Thoracic aorta (tissue), 2 donors: ENCODE measurements around the gene NATD1. TPM values are rescaled to one million over a fixed set of nuclear protein-coding genes. Genes with fewer than 3 reads are reported as not detected.

ENCODE experiments used
- ATAC-seq: fragments of 150-250 bp; one replicate; pipeline ENCODE4 v1.8.0; 2017; ENCODE audit warnings: low read depth; ENCODE audit not compliant: insufficient number of reproducible peaks, low FRiP score
- DNase-seq: peaks from one replicate; pipeline ENCODE4 v3.0.0-alpha.2; 2020; ENCODE audit warnings: low spot score
- H3K27ac ChIP-seq, 2 donors: fragments of 200-600 bp; sonication (generic); 1 replicate in 1 of 2; 2 replicates in 1 of 2; pipeline ENCODE4 v1.5.1; 2016; ENCODE audit warnings: mild to moderate bottlenecking in 2 of 2, moderate library complexity in 2 of 2
- H3K27me3 ChIP-seq: fragments of 200-600 bp; sonication (generic); replicated peaks from 2 replicates; pipeline ENCODE4 v1.6.0; 2016; ENCODE audit warnings: mild to moderate bottlenecking; ENCODE audit not compliant: insufficient read depth
- H3K36me3 ChIP-seq: fragments of 200-600 bp; sonication (generic); one replicate; pipeline ENCODE4 v1.5.1; 2016
- H3K4me1 ChIP-seq, 2 donors: fragments of 200-600 bp; sonication (generic); 1 replicate in 1 of 2; 2 replicates in 1 of 2; pipeline versions ENCODE4 v1.5.1 to v1.6.0; 2016; ENCODE audit warnings: low read depth in 2 of 2, mild to moderate bottlenecking in 1 of 2; ENCODE audit not compliant: control insufficient read depth in 1 of 2
- H3K4me3 ChIP-seq: fragments of 200-600 bp; sonication (generic); 2 replicates; pipeline ENCODE4 v1.5.1; 2016; ENCODE audit warnings: mild to moderate bottlenecking
- H3K9me3 ChIP-seq: fragments of 200-600 bp; sonication (generic); 2 replicates; pipeline ENCODE4 v1.5.1; 2016
- CTCF ChIP-seq: fragments of 200-600 bp; sonication (generic); IDR thresholded peaks from one replicate; pipeline ENCODE4 v1.5.1; 2019; ENCODE audit warnings: antibody characterized with exemption
- total RNA-seq, 2 donors: library from RNA; depleted of rRNA; stranded (reverse); fragments of >200 nt; gene quantifications; one replicate each; pipeline versions ENCODE4 v1.1.0 to v1.2.3, GENCODE V29; 2016

Gene NATD1
- total RNA-seq, 2 donors from 2014 or later: 8.4 to 9.7 TPM

- H3K4me1 ChIP-seq: peaks cover 7 to 59% of the 10 kb centered on the region in 2 donors
- peaks cover 7% of the 10 kb centered on the region for H3K36me3 ChIP-seq
- no peaks in the 10 kb centered on the region for H3K9me3 ChIP-seq
- ATAC-seq (no peak), DNase-seq (no peak)
- H3K27ac ChIP-seq: no peak overlapping the region
- no peak for TF ChIP-seq CTCF
- no peak overlapping the region for H3K4me3 ChIP-seq
- H3K27me3 ChIP-seq: no peaks in the 10 kb centered on the region
Observed at GRCh38 chr17:21202512-21202911, 50.7 kb downstream of the NATD1 start.

GRCh38 chr17:21201874-21202273 is 51.3 kb downstream of the NATD1 start:
- H3K36me3 ChIP-seq: peaks cover 8% of the 10 kb centered on the region
- H3K9me3 ChIP-seq: no peaks in the 10 kb centered on the region
- no peak overlapping the region for H3K4me3 ChIP-seq
- H3K27me3 ChIP-seq: no peaks in the 10 kb centered on the region
- no peak overlapping the region for H3K27ac ChIP-seq
- DNase-seq: no peak
- peaks cover 7 to 59% of the 10 kb centered on the region in 2 donors for H3K4me1 ChIP-seq
- TF ChIP-seq CTCF: no peak
- no peak for ATAC-seq

- no peak for TF ChIP-seq CTCF
- Histone ChIP-seq H3K27ac (no peak overlapping the region), H3K36me3 (peaks cover 13% of the 10 kb centered on the region), H3K9me3 (no peaks in the 10 kb centered on the region), H3K27me3 (no peaks in the 10 kb centered on the region), H3K4me3 (no peak overlapping the region), H3K4me1 (peaks cover 7 to 59% of the 10 kb centered on the region in 2 donors)
- no peak for ATAC-seq
- DNase-seq: no peak
Observed at GRCh38 chr17:21201298-21201595, 52.0 kb downstream of the NATD1 start.

- no peak for TF ChIP-seq CTCF
- H3K27ac ChIP-seq: no peak overlapping the region
- H3K4me3 ChIP-seq: no peak overlapping the region
- ATAC-seq (no peak), DNase-seq (no peak)
- H3K27me3 ChIP-seq: no peaks in the 10 kb centered on the region
- peaks cover 13% of the 10 kb centered on the region for H3K36me3 ChIP-seq
- peaks cover 7 to 58% of the 10 kb centered on the region in 2 donors for H3K4me1 ChIP-seq
- no peaks in the 10 kb centered on the region for H3K9me3 ChIP-seq
Observed at GRCh38 chr17:21200590-21201297, 52.5 kb downstream of the NATD1 start.

- no peaks in the 10 kb centered on the region for H3K27me3 ChIP-seq
- no peaks in the 10 kb centered on the region for H3K9me3 ChIP-seq
- no peak overlapping the region for H3K27ac ChIP-seq
- DNase-seq (no peak), ATAC-seq (no peak)
- H3K4me1 ChIP-seq: peaks cover 3 to 55% of the 10 kb centered on the region in 2 donors
- no peak for TF ChIP-seq CTCF
- peaks cover 13% of the 10 kb centered on the region for H3K36me3 ChIP-seq
- no peak overlapping the region for H3K4me3 ChIP-seq
Observed at GRCh38 chr17:21199856-21200255, 53.4 kb downstream of the NATD1 start.
